Right atrium auricular region (tissue), 2 donors: Measurements from ENCODE around the gene DGKD. TPM values are rescaled to one million over a fixed set of nuclear protein-coding genes. Genes with fewer than 3 reads are reported as not detected.
"Not testable (repeated sequence)": the region's sequence is repeated elsewhere in the genome, so short reads cannot be mapped to it uniquely, and the experiment has no call there.

Source experiments
- DNase-seq: peaks from one replicate; pipeline ENCODE4 v3.0.0-alpha.2; 2019; ENCODE audit warnings: low spot score
- H3K27ac ChIP-seq, 2 donors: fragments of 200-600 bp; sonication (generic); 1 replicate in 1 of 2; 2 replicates in 1 of 2; pipeline ENCODE4 v1.5.1; 2016 to 2019
- H3K27me3 ChIP-seq, 2 donors: fragments of 200-600 bp; sonication (generic); one replicate each; pipeline versions ENCODE4 v1.5.1 to v1.6.0; 2017 to 2019
- H3K36me3 ChIP-seq: fragments of 200-600 bp; sonication (generic); one replicate; pipeline ENCODE4 v1.5.1; 2016
- H3K4me1 ChIP-seq, 2 donors: fragments of 200-600 bp; sonication (generic); one replicate each; pipeline versions ENCODE4 v1.5.1 to v1.6.0; 2017 to 2019
- H3K4me3 ChIP-seq, 2 donors: fragments of 200-600 bp; sonication (generic); 1 replicate in 1 of 2; 2 replicates in 1 of 2; pipeline ENCODE4 v1.5.1; 2017 to 2019; ENCODE audit warnings: mild to moderate bottlenecking in 1 of 2, moderate library complexity in 1 of 2
- H3K9me3 ChIP-seq, 2 donors: fragments of 200-600 bp; sonication (generic); one replicate each; pipeline ENCODE4 v1.5.1; 2019
- CTCF ChIP-seq, 2 donors: fragments of 200-600 bp; sonication (generic); IDR thresholded peaks; one replicate each; pipeline ENCODE4 v1.5.1; 2019; ENCODE audit warnings: antibody characterized with exemption in 2 of 2
- total RNA-seq, 2 donors: library from RNA; depleted of rRNA; stranded (reverse); fragments of >200 nt; gene quantifications; one replicate each; pipeline ENCODE4 v1.1.0, GENCODE V29; 2016

Gene DGKD
- total RNA-seq, 2 donors from 2014 or later: 18.4 to 40.1 TPM

GRCh38 chr2:233334915-233335314, 19.4 kb upstream of the DGKD start:
- DNase-seq: no peak
- TF ChIP-seq CTCF (IDR thresholded peaks at IDR 0.05): no peak
- H3K36me3 ChIP-seq: no peaks in the 10 kb centered on the region
- no peaks in the 10 kb centered on the region for H3K27me3 ChIP-seq
- no peak overlapping the region for H3K4me3 ChIP-seq
- no peaks in the 10 kb centered on the region for H3K4me1 ChIP-seq
- no peaks in the 10 kb centered on the region for H3K9me3 ChIP-seq
- no peak overlapping the region for H3K27ac ChIP-seq

GRCh38 chr2:233336091-233336490, 18.2 kb upstream of the DGKD start:
- not testable (repeated sequence) for H3K4me1 ChIP-seq, H3K36me3 ChIP-seq, DNase-seq, H3K27ac ChIP-seq, H3K4me3 ChIP-seq, H3K27me3 ChIP-seq, H3K9me3 ChIP-seq

- Histone ChIP-seq H3K4me1 (no peaks in the 10 kb centered on the region), H3K36me3 (no peaks in the 10 kb centered on the region), H3K27me3 (no peaks in the 10 kb centered on the region), H3K9me3 (no peaks in the 10 kb centered on the region), H3K27ac (no peak overlapping the region), H3K4me3 (no peak overlapping the region)
- no peak for DNase-seq
- TF ChIP-seq CTCF (IDR thresholded peaks at IDR 0.05): no peak
Observed at GRCh38 chr2:233336541-233336940, 17.8 kb upstream of the DGKD start.

- Histone ChIP-seq H3K27me3 (no peaks in the 10 kb centered on the region), H3K4me3 (no peak overlapping the region), H3K36me3 (no peaks in the 10 kb centered on the region), H3K9me3 (no peaks in the 10 kb centered on the region), H3K27ac (no peak overlapping the region), H3K4me1 (no peaks in the 10 kb centered on the region)
- no peak for DNase-seq
- TF ChIP-seq CTCF (IDR thresholded peaks at IDR 0.05): no peak
Observed at GRCh38 chr2:233338046-233338445, 16.2 kb upstream of the DGKD start.

- H3K36me3 ChIP-seq: no peaks in the 10 kb centered on the region
- no peaks in the 10 kb centered on the region for H3K9me3 ChIP-seq
- no peaks in the 10 kb centered on the region for H3K4me1 ChIP-seq
- H3K27ac ChIP-seq: no peak overlapping the region
- H3K27me3 ChIP-seq: no peaks in the 10 kb centered on the region
- DNase-seq: no peak
- H3K4me3 ChIP-seq: no peak overlapping the region
- TF ChIP-seq CTCF (IDR thresholded peaks at IDR 0.05): no peak
Observed at GRCh38 chr2:233338812-233339368, 15.4 kb upstream of the DGKD start.

- Histone ChIP-seq H3K9me3 (no peaks in the 10 kb centered on the region), H3K27me3 (no peaks in the 10 kb centered on the region), H3K27ac (no peak overlapping the region), H3K4me3 (no peak overlapping the region), H3K4me1 (no peaks in the 10 kb centered on the region), H3K36me3 (no peaks in the 10 kb centered on the region)
- no peak for DNase-seq
- TF ChIP-seq CTCF (IDR thresholded peaks at IDR 0.05): no peak
Observed at GRCh38 chr2:233339427-233339826, 14.9 kb upstream of the DGKD start.
